ENCODE measurements around the gene C1orf174. TPM values are rescaled to one million over a fixed set of nuclear protein-coding genes. Genes with fewer than 3 reads are reported as not detected.

C1orf174 gene
- total and polyA plus RNA-seq, 12 donors = 7.5 to 13.4 (median 10.9) TPM

DNA sequence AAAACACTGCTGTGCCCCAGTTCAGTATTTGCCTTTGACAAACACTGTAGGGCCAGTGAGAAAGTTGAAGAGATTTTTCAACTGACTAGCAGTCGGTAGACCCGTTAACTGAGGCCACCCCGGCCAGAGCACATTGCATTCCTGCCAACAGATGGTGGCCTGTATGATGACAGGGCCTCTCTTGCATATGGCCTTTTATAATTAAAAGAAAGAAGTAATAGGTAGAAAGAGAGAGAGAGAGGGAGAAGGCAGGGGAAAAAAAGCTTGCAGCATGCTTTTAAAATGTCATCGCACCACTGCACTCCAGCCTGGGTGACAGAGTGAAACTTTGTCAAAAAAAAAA is 4.7 kb upstream of the C1orf174 start:
- Histone ChIP-seq H3K27me3 (peaks cover 0 to 4% (median under 1%) of the 10 kb centered on the region in 7 donors), H3K4me1 (peaks cover 0 to 7% (median 0%) of the 10 kb centered on the region in 9 donors), H3K4me3 (no peak overlapping the region), H3K9me3 (no peaks in the 10 kb centered on the region), H3K36me3 (no peaks in the 10 kb centered on the region), H3K27ac (no peak overlapping the region)
- TF ChIP-seq, protein P1, sequence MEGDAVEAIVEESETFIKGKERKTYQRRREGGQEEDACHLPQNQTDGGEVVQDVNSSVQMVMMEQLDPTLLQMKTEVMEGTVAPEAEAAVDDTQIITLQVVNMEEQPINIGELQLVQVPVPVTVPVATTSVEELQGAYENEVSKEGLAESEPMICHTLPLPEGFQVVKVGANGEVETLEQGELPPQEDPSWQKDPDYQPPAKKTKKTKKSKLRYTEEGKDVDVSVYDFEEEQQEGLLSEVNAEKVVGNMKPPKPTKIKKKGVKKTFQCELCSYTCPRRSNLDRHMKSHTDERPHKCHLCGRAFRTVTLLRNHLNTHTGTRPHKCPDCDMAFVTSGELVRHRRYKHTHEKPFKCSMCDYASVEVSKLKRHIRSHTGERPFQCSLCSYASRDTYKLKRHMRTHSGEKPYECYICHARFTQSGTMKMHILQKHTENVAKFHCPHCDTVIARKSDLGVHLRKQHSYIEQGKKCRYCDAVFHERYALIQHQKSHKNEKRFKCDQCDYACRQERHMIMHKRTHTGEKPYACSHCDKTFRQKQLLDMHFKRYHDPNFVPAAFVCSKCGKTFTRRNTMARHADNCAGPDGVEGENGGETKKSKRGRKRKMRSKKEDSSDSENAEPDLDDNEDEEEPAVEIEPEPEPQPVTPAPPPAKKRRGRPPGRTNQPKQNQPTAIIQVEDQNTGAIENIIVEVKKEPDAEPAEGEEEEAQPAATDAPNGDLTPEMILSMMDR (IDR thresholded peaks at IDR 0.05) = no peak
- DNase-seq = no peak
- WGBS, 2 donors = 79 to 87% methylated on average over 4 of the region's 4 CpGs
- no peak for ATAC-seq
- intact Hi-C loops (cut with DNase I) = loop anchor here in 2 of 10 donors (5.0 kb wide), 1 partner anchor 48 kb away; the partner anchor contains the start of genes CEP104 (in 2 of the 2) and DFFB (in 2 of the 2)

DNA sequence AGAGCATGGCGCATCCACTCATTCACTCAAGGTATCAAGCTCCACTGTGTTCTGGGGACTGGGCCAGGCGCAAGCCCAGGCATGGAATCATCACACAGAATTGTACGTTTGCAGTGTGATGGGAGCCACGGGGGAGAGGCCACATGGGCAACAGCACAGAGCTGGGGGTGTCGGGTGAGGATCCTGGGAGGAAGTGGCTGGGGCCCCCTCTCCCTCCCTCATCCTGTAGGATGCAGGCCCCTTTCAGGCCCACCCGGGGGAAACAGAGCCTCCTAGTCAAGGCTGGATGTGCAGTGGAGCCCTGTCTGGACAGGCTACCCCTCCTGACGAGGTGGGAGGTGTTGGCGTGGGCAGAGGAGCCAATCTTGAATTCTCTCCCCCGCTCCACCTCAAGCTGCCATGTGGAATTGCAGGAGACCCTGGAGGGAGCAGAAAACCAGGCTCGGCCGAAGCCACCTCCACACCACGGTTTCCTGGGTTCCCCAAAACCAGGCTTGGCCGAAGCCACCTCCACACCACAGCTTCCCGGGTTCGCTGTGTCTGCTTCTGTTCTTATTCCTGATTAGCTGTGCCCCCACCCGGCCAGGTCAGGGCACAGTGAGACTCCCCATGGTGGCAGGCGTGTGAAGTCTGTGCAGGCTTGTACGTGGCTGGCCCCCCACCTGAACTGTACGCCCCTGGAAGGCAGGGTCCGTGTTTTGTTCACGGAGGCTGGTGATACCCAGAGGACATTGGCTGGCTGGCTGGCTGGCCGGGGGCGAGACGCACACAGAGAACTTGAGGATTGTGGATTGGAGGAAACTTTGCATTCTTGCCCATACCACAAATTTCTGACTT is 4.2 kb upstream of the C1orf174 start:
- 78 to 81% methylated on average over 24 of the region's 24 CpGs for WGBS, 2 donors

DNA sequence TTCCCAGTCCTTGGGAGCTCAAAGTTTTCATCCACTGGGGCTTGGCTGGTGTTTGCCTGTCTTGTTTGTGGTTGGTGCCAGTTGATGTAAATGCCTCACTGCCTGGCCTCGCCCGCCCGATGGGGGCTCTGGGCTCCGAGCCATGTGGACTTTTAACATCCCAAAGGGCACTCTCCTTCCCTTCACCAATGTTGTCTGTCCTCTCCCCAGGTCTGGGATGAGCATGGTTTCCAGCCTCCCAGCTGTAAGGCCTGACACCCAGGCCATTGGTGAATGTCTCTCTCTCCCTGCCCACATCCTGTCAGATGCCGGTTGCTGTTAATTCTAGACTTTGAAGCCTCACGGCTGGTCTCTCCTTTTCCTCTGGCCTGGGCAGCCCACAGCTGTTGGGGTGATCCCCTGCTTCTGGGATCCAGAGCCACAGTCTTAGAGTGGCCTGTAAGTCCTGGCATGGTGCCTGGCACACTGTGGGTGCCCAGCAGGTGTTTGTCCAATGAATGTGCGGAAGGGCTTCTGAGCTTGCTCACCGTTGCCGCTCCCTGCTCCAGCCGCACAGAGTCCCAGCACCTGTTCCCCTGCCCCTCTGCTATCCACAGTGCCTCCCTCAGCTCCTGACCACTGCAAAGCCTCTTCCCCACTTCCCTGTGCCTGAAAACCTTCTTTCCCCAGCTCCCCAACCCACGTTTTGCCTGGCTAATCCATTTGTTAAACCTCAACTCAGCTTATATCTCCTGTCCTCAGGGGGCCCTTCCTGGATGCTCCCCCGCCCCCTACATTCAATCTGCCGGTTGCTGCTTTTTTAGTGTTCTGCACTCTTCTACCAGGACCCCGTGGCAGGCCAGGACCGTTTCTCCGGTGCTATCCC is 3.3 kb upstream of the C1orf174 start:
- TF ChIP-seq, protein P1 (IDR thresholded peaks at IDR 0.05) = no peak
- intact Hi-C loops (cut with DNase I) = loop anchor here in 2 of 10 donors (5.0 kb wide), 1 partner anchor 46 kb away; the partner anchor contains the start of genes CEP104 (in 2 of the 2) and DFFB (in 2 of the 2)
- H3K27ac ChIP-seq = no peak overlapping the region
- H3K4me3 ChIP-seq = no peak overlapping the region
- WGBS, 2 donors = 77 to 82% methylated on average over 16 of the region's 16 CpGs
- no peaks in the 10 kb centered on the region for H3K36me3 ChIP-seq
- no peak for ATAC-seq
- H3K9me3 ChIP-seq = peaks cover 0 to 9% (median 3%) of the 10 kb centered on the region in 11 donors
- H3K27me3 ChIP-seq = no peaks in the 10 kb centered on the region
- DNase-seq = no peak
- peaks cover 0 to 20% (median 9%) of the 10 kb centered on the region in 9 donors for H3K4me1 ChIP-seq

More for the DNA sequence above, 4.2 kb upstream of the C1orf174 start:
- Histone ChIP-seq H3K4me3 (no peak overlapping the region), H3K4me1 (peaks cover 0 to 11% (median 5%) of the 10 kb centered on the region in 9 donors), H3K36me3 (no peaks in the 10 kb centered on the region), H3K9me3 (peaks cover 0 to under 1% (median 0%) of the 10 kb centered on the region in 11 donors), H3K27me3 (no peaks in the 10 kb centered on the region), H3K27ac (no peak overlapping the region)
- no peak for DNase-seq
- no peak for ATAC-seq
- intact Hi-C loops (cut with DNase I) = loop anchor here in 2 of 10 donors (5.0 kb wide), 1 partner anchor 47 kb away; the partner anchor contains the start of genes CEP104 (in 2 of the 2) and DFFB (in 2 of the 2)
- TF ChIP-seq, protein P1 (IDR thresholded peaks at IDR 0.05) = no peak

DNA sequence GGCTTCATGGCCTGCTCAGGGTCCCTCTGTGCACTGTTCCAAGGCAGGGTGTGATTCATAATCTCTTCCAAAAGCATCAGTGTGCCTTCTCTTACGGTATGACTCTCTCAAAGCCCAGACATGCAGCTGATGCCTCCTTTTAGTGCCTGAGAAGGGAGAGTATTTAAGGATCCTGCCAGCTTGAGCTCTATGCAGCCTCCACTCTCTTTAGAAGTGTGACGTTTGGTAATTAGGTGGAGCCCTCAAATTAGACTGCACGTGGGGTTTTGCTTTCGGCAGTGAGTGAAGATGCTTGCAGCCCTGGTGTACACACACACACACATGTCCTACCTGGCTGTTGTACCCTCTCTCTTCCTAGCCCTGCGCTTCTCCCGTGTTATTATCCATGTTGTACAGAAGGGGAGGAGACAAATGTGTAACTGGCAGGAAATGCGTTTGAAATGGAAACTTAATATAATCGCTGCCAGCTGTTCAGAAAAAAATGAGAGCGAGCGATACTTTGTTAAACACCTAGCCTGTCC is 2.6 kb upstream of the C1orf174 start:
- DNase-seq (no peak), ATAC-seq (no peak)
- WGBS, 2 donors = 77 to 80% methylated on average over 10 of the region's 10 CpGs
- Histone ChIP-seq H3K27ac (no peak overlapping the region), H3K27me3 (no peaks in the 10 kb centered on the region), H3K36me3 (no peaks in the 10 kb centered on the region), H3K9me3 (peaks cover 0 to 17% (median 10%) of the 10 kb centered on the region in 11 donors), H3K4me1 (peaks cover 0 to 20% (median 9%) of the 10 kb centered on the region in 9 donors), H3K4me3 (no peak overlapping the region)
- TF ChIP-seq, protein P1 (IDR thresholded peaks at IDR 0.05) = no peak
- intact Hi-C loops (cut with DNase I) = loop anchor here in 2 of 10 donors (5.0 kb wide), 1 partner anchor 45 kb away; the partner anchor contains the start of genes CEP104 (in 2 of the 2) and DFFB (in 2 of the 2)

Data from heart right ventricle (tissue), 16 donors.